Renal pelvis (tissue), 4 donors: ENCODE data around the gene ADRA2A. TPM values are rescaled to one million over a fixed set of nuclear protein-coding genes. Genes with fewer than 3 reads are reported as not detected.

ENCODE experiments used
- DNase-seq: peaks from one replicate; pipeline ENCODE4 v3.0.0-alpha.2; 2013
- polyA plus RNA-seq, 3 donors: library from polyadenylated mRNA; unstranded; fragments of 120-200 nt; gene quantifications; one replicate each; pipeline ENCODE4 v1.2.1, GENCODE V29; 2013; ENCODE audit not compliant: insufficient read length in 3 of 3

Gene ADRA2A
- polyA plus RNA-seq, 3 donors = 2.7 TPM

DNA sequence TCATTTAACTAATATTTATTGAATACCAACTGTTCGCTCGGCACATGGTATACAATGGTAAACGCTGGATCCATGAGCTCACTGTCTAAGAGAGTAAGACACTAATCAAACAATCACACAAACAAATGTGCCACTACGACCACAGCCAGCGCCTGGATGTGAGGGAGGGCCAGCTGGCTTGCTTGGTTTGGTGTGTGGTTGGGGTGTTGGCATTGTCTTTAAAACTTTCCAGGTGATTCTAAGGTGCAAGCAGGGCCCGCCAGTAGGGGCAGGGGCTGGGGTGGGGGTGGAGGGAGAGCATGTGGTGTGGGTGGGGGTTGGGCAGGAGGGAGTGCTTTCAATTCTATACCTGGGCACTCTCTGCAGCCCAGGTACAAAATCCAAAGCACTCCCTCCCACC lies 31.6 kb downstream of the ADRA2A start:
- DNase-seq = no peak

GRCh38 chr10:111109501-111110242 lies 32.8 kb downstream of the ADRA2A start:
- DNase-seq = peak; percentile 16

DNA sequence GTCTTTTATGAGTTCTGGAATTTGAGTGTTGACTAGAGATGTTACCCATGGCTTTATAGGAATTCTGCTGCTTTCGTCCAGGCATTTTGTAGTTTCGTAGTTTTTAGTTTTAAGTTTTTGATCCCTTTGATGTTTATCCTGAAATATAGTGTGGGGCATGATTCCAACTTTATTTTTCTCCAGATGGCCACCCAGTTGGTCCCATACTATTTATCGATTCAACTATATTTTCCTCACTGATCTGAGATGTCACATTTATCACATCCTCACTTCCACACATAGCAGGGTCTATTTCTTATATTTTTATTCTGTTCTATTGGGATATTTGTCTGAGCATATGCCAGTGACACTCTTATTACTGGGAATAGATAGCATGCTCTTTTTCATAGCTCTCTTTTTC lies 33.9 kb downstream of the ADRA2A start:
- no peak for DNase-seq

- DNase-seq = no peak
Observed at GRCh38 chr10:111112333-111112732, 35.5 kb downstream of the ADRA2A start.

GRCh38 chr10:111113238-111113960 lies 36.6 kb downstream of the ADRA2A start:
- no peak for DNase-seq

- DNase-seq = no peak
Observed at GRCh38 chr10:111113961-111114757, 37.3 kb downstream of the ADRA2A start.

- no peak for DNase-seq
Observed at GRCh38 chr10:111114758-111115500, 38.1 kb downstream of the ADRA2A start.

GRCh38 chr10:111116211-111116610 lies 39.4 kb downstream of the ADRA2A start:
- DNase-seq = no peak

DNA sequence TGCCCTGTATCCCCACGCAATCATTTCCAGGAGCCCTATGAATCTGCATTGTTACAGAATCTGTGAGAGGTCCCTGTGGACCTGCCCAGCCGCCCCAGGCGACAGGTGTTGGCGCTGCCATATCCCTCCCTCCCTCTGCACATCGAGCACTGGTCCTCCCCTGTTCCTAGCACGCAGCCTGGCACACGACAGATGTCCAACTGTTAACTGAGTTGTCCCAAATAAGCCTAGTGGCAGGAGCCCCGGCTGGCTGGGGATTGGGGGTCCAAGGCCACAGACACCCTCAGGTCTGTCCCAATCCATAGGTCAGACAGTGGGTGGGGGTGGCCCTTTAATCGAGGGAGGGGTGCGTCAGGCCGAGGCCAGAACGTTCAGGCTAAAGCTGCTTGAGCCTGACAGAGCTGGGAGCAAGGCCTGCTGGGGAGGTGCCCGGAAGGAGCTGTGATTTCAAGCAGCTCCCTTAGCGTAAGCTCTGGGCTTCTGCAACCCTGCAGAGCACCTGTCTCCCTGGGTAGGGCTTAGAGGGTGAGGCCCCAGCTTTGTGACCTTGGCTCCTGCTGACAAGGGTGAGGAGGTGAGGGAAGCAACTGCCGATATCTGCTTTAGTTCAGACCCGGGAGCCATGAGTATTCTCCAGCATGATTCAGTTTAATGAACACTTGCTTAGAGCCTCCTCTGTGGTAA lies 40.1 kb downstream of the ADRA2A start:
- no peak for DNase-seq

- DNase-seq = no peak
Observed at GRCh38 chr10:111117528-111118277, 40.9 kb downstream of the ADRA2A start.

DNA sequence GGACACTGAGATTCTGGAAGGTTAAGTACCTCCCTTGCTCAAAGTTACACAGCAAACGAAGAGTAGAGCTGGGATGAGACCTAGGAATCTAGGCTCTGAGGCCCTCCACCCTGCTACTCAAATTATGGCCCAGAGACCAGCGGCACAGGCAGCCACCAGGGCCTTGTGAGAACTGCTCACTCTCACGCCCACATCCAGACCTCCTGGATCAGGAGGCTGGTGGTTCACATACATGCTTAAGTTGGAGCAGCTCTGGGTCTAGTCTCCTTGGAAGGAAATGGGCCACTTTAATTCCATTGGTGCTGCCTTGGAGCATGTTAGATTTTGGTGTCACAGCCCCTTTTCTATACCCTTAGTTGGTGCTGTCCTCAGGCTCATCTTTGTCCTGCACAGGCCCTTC lies 41.9 kb downstream of the ADRA2A start:
- DNase-seq = no peak

- DNase-seq = no peak
Observed at GRCh38 chr10:111119637-111120036, 42.8 kb downstream of the ADRA2A start.

DNA sequence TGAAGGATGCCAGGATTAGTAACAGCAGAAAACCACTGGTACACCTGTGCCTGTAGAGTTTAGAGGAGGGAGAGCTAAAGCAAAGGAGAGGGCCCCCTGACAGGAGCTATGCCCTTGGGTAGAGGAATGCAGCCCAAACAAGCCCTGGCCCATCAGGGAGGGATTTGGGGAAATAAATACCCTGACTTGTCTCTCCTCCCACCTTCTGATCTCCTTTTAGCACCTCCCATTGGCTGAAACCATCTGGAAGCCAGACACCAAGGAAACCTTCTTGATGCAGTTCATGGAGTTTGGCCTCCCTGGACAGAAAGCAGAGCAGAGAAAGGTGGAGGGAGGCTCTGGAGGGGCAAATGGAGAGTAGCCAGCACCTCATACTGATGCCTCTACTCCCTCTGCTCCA lies 45.3 kb downstream of the ADRA2A start:
- no peak for DNase-seq

GRCh38 chr10:111123883-111124282 lies 47.1 kb downstream of the ADRA2A start:
- DNase-seq = no peak

DNA sequence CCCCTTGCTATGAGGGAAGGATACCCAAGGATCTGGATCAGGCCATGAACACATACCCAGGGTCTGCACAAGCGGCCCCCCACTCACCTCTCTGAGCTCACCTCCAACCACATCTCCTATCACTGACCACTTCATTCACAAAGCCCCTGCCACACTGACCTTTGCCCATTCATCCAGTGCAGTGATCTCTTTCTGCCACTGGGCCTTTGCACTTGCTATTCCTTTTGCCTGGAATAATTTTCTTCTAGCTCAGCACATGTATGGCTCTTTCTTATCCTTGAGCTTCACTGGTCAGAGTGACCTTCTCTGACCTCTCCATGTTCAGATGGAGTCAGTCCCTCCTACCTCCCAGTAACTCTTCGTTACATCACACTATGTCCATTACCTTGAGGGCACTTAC lies 48.3 kb downstream of the ADRA2A start:
- no peak for DNase-seq

DNA sequence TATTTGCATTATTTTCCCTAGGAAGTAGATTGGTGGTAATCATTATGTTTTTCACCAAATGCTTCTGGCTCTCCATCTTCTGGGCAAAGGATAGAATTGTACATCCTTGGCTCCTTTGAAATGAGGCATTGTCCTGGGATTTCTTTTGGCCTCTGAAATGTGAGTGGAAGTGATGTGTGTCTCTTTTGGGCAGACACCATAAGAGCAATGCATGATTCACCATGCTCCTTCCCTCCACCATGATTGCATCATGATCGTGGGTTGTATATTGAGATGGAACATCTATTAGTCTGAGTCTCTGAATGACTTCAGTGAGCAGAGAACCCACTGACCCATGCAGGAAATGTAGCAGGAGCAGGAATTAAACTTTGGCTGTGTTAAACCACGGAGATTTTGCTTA lies 49.2 kb downstream of the ADRA2A start:
- no peak for DNase-seq

- DNase-seq = no peak
Observed at GRCh38 chr10:111127081-111127848, 50.4 kb downstream of the ADRA2A start.

- peak; percentile 27 for DNase-seq
Observed at GRCh38 chr10:111128331-111129180, 51.7 kb downstream of the ADRA2A start.

DNA sequence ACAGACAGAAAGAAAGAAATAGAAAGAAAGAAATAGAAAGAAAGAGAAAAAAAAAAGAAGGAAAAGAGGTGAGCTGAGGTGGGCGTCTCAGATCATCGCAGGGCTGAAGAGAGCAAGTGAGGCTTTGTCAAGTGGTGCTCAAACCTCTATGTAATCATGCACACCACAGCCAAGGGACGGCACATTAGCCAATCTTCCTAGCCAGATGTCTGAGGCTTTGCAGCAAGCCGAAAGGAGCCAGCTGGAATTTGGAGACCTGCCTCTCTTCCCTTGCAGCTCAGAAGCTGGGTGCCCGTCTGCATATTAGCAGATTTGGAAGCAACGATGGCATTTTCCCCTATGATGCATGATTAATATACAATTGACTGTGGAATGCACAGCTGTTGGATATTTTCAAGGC lies 52.5 kb downstream of the ADRA2A start:
- no peak for DNase-seq
